Stimulated activated CD8-positive, alpha-beta memory T cell treated with anti-CD3 and anti-CD28 coated beads, Interleukin-4, amount 100 ng/mL, for 48 hours (primary cell): Measurements from ENCODE around the gene ELFN2.

ENCODE experiments used
- DNase-seq: peaks from one replicate; pipeline ENCODE4 v3.0.0-alpha.2; 2020

Gene ELFN2

DNA sequence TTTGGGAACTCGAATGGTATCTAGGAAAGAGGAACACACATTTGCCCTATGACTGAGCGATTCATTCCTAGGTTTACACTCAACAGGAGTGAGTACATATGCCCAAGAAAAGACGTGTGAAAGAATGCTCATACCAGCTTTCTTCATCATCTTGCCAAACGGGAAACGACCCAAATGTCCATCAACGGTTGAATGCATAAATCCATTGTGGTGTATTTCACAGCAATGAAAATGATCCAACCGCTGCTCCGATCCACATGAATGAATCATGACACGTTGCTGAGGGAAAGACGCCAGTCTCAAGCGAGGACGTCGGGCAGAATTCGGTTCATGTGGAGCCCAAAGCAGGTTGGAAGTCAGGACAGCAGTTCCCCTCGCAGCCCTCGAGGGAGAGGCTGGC lies 73.4 kb downstream of the ELFN2 start:
- no peak for DNase-seq

DNA sequence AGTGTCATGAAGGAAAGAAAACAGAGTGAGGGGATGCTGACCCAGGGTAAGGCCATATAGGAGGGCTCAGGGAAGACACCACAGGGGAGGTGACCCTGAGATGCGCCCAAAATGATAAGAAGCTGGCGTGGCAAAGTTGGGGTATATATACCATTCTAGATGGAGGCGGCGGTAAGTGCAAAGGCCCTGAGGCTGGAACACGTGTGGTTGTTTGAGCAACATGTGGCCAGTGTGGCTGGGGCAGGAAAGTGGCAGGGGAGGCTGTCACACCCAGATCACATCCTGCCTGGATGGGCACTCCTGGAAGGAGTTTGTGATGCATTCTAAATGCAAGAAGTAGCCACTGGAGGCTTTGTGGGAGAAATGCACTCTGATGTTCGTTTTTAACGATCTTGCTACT lies 74.8 kb downstream of the ELFN2 start:
- DNase-seq = no peak

DNA sequence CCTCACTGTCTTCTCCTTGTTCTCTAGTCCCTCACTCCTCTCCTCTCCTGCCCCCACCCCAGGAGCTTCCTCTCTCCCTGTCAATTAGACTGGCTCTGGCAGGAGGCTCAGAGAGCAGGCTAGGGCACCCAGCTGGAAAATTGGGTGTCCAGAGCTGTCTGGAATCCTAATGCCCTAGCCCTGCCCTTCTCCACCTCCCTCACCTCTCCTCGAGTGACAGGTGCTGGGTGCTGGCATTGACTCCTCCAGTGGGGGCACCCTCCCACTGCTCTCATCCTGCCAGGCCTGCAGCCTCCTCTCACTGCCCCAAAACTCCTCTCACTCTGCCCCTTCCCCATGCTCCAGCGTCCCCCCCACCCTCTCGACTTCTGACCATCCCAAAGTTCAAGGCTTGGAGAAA lies 76.0 kb downstream of the ELFN2 start:
- no peak for DNase-seq

DNA sequence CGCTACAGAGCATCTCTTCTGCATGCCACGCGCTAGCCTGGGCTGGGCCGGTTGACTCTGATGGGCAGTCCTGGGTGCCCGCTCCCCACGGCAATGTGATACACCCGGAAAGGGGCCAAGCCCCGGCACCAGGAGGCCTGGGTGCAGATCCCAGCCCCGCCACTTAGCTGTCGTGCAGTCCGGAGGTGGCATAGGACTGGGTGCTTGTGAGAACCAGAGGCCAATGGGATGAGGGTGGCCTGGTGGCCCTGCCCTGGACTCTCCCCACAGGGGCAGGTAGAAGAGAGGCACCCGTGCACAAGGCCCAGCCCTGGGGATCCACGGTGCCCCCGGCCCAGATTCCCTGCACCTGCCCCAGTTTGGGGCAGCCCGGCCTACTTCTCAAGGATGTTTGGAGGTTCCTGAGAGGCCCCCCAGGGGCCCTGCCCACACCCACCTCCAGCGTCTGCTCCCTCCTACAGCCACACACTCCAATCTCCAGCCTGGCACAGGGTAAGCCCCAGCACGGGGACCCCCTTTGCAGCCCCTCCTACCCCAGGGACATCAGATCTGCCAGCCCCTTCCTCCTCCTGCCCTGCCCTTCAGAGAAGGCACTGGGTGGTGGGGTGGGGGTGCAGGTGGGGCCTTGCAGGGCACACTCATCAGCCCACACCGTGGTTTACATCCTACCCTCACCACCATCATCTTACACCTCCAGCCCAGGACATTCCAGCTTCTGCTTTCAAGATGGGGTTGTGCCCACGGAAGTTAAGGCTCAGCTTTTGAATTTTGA lies 78.0 kb downstream of the ELFN2 start:
- no peak for DNase-seq

DNA sequence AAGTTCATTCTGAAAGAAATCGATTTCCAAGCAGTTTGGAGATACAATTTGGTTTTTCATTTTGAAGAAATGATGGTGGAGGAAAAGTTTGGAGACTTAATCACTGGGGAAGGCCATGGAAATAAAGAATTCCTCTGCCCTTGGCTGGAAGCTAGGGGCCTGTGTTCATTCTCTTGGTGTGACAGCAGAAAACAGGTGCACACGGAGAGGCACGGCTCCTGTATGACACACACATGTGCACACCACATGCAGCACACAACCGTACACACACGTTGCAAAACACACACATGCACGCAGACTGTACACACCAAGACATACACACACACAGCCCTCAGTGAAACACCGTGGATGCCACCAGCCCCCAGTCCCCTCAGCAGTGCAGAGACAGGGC lies 80.8 kb downstream of the ELFN2 start:
- no peak for DNase-seq

DNA sequence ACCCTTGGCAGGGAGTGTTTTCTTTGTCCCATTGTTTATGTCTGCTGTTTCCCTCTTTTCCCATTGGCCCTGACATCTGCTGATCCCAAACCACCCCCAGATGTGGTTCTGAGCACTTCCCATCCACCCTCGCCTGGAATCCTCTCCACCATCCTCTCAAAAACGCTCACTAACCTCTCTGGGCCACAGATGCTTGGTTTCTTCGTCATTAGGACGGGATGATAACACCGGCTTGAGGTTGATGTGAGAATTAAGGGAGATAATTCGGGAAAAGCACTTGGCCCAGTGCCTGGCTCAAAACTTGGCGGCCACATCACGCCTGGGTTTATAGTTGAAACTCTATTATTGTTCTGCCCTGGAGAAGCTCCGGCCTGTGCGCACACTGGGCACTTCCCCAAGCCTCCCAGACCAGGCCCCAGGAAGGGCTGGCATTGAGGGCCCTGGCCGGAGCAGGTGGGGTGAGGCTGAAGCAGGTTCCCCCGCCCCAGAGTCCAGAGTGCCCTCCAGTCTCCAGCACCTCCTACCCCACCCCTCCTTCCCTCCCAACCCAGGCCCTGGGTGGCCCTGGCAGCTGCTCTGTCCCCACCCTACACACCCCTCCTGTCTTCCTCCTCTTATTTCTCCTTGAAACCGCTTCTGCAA lies 81.3 kb downstream of the ELFN2 start:
- DNase-seq = no peak

DNA sequence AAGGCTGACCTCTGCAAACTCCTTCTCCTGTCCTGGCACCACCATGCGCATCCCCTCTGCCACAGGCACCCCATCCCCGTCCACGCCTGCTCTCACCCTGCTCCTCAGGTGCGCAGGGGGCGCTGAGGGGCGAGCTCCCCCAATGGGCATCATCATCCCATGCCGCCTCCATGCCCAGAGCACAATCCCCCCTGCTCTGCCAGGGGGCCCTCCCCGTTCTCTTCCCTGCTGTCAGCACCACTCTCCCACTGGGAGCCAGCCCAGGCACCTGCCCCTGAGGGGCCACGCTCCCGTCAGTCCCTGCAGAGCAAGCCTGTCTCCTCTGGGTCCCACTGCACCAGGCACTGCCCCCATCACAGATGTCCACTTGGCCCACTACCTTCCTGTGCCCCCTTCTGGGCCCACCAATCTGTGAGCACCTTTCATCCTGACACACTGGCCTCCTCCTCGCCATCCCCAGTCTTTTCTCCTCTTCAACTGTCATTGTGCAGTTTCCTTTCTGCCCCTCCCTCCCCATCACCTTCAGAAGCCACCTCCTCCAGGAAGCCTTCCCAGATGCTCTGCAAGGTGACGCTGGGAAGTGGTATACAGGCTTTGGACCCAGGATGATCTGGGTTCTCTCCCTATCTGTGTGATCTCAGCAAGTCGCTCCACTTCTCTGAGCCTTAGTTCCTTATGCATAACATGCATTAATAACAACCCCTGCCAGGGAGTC lies 82.4 kb downstream of the ELFN2 start:
- no peak for DNase-seq

DNA sequence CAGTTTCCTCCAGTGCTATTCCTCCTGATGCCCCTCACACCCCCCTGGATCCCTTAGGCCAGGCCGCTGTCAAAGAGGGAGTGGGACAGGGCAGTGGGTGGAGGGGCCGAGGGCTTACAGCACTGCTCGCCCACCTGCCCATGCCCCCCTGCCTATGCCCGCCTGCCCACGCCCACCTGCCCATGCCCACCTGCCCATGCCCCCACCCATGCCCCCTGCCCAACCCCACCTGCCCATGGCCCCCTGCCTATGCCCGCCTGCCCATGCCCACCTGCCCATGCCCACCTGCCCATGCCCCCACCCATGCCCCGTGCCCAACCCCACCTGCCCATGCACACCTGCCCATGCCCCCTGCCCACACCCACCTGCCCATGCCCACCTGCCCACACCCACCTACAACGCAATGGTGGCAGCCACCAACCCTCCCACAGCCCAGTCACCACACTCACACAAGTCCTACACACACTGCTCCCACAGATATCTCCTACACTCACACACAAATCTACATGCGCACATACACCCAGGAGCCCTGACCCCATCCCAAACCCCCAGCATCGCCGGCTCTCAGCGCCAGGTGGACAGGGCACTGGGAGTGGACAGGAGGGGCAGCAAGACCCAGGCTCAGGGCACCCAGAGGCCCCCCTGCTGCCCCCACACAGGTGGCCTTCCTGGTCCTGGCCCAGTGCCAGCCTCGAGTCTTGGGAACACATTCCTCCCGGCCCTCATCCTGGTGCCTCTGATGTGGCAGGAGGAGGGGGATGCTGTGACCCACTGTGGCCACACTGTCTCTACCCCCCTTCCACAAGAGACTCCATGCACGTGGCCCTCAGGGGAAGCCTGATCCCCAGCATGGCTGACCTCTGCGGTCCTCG lies 83.2 kb downstream of the ELFN2 start:
- no peak for DNase-seq

DNA sequence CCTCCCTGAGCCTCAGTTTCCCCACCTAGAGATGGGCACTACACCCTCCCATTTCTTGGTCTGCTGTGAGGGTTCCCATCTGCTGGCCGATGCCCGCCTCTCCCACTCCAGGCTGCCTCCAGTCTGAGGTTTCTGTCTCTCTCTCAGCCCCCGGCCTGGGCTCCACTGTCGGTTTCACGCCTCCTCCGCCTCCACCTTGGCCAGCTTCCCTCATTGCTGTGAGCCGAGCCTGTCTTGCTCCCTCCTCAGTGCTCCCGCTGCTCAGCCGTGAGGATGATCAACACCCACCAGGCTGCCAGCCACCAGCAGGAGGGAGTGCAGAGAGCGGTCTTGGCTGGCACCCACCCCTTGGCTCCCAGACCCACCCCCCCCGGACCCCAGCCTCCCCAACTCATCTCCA lies 83.9 kb downstream of the ELFN2 start:
- no peak for DNase-seq

DNA sequence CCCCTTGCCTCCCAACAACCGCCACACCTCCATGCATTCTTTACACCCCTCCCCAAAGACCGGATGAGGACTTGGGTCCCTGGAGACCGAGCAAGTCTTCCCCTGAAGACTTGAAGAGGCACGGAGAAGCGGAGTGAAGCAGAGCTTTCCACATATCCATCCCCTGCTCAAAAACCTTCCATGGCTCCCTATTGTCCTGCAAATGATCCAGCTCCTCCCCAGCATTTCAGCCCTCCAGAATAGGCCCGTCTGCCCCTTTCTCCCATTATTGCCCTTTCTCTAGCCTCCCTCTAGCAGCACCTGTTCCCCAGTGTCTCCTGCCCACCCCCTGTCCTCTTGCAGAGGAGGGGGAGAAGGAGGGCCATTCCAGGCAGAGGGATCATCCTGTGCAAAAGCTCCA lies 85.2 kb downstream of the ELFN2 start:
- no peak for DNase-seq

DNA sequence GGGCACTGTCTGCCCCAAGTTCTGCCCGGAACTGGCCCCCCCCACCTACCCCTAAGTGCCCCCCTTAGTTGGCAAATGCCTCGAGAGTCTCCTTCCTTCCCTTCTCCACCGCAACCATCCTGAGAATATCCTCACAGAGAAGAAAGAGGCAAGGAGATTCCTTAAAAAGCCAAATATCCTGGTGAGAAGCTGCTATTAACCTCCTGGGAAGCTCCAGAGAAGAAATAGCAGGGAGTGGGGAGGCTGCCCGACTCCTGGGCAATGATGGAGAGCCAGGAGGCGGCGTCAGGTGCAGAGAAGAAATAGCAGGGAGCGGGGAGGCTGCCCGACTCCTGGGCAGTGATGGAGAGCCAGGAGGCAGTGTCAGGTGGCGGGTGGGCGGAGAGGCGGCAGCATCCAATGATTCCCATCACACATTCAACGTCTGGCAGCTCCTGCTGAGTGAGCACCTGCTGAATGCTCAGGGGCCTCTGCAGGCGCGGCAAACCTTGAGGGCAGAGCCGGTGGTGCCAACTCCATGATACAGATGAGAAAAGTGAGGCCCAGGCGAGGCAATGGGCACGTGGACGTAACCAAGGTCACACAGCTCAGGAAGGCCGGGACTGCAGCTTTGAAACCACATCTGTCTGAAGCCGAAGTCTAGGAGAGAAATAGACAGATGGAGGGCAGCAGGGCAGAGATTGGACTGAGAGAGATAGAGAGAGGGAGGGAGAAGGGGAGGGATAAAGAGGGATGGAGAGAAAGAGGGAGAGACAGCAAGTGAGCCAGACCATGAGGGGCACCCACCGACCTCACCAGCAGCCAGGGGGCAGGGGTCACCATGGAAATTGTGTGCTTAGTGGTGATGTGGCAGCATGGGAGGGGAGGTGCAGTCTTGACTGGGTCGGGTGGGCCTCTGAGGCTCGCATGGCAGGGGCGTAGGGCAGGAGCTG lies 86.7 kb downstream of the ELFN2 start:
- no peak for DNase-seq

DNA sequence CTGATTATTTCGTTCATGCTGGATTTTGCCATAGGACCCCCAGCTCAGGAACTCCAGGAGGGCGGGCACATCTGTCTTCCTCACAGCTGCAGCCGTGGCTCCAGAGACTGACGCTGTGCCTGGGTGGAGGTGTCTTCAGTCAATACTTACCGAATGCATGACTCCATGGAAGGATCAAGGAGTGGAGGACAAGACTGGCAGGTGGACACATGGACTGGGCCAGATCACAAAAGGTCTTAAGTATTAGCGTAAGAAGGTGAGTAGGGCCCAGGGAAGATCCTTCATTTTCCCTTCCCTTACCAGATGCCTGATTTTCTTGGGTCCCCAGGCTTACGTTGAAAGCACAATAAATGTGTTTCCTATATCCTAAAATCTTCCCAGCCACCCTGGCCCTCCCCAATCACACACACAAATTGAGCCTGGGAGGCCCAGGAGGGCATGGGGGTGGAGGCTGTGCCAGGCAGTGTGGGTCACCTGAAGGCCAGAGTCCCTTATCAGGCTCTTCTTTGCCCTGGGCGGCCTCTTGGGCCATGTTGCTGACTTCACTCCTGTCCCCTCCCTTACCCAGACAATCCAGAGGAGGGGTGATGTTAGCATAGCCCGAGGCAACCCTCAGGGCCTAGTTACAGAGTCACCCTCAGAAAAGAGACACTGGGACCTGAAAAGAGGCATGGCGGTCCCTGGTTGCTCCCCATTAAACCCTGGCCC lies 88.6 kb downstream of the ELFN2 start:
- no peak for DNase-seq

DNA sequence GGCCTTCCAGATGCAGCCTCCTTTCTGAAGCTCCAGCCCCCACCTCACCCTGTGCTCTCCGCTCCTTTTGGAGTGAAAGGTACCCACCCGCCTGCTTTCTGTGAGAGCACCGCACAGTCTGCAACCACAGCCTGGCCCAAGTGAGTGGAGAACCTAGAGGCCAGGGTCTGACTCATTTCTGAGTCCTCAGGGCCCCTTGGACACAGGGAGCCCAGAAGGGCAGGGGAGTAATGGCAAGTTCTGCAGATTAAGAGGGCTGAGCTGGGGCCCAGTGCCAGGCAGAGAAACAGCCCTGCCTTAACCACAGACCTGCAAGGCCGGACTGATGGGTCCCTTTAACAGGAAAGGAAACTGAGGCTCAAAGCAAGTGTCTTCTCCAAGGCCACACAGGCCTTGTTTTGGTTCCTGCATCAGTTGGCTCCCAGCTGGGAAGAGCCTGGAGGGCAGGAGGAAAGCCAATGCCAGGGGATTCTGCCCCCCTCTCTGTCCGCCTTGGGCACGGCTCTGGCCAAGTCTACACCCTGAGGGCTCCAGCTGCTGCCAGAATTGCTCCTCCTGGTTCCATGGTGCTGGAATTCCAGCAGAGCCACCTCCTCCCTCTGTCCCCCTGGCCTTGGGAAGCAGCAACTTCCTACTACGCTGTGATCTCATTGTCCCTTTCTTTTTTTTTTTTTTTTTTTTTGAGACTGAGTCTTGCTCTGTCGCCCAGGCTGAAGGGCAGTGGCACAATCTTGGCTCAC lies 89.9 kb downstream of the ELFN2 start:
- DNase-seq = no peak

DNA sequence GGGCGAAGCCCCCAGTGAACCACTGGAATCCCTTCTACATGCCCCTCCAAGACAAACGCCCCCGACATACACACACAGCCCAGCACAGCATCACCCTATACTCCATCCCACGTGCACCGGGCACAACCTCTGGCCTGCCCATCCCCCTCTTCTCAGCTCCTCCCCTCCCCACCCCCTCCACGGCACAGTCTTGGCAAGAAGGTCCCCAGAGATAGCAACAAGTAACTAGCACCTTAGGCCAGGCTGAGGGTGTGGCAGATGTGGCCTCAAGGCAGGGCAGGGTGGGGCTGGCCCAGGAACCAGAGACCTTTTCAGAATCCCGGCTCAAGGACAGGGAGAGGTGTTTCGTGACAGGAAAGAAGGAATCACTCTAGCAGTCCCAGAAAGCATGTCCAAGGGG lies 90.7 kb downstream of the ELFN2 start:
- no peak for DNase-seq

DNA sequence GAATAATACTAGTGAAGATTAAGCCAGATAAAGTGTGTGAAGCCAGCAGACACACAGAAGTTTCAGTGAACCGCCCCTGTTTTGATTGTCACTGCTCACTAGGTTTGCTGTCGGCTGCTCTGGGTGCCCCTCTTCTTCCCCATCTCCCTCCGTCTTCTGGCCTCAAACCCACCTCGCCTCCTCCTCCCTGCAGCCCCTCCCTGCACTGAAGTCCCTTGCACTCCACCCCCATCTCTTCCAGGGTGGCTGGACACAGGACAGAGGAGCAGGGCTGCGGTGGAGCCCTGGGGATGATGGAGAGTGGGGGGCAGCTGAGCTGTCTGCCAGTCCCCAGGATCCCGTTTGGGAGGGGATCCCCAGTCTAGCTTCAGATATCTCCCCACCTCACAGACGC lies 91.5 kb downstream of the ELFN2 start:
- DNase-seq = no peak

DNA sequence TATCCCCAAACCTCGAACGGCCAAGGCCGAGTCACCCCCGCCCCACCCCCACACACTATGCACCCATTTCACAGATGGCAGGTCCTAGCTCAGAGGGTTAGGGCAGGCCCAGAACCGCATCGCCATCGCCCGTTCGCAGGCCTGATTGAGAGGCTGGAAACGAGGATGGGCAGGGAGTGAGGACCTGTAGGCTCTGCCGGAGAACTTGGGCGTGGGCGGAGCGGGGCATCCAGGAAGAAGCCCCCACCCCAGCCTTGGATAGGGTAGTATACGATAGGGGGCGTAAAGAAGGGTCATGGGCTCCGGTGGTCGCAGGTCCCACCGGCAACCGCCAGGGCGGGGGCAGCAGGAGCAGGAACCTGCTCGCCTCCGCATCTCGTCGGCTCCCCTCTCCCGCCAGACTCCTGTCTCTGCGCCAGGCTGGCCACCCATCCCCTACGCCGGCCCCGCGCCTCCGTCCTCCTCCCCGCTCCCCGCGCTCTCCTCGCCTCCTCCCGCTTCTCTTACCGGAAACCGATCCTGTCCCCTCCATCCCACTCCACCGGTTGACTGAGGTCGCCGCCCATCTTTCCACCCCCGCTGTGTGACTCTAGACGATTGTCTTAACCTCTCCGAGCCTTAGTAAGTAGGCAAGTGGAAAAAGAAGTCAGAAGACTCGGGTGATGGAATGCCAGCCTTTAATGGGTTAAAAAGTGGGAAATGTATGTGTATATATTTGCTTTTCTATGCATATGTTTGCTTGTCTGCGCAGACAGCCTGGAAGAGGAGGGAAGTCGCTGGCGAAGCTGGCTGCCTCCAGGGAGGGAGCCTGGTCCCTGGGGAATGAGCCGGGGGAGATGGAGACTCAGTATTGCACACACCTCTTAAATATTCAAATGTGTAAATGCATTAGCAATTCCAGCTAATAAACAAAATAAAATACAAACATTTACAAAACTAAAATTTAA lies 92.1 kb downstream of the ELFN2 start:
- DNase-seq = no peak

DNA sequence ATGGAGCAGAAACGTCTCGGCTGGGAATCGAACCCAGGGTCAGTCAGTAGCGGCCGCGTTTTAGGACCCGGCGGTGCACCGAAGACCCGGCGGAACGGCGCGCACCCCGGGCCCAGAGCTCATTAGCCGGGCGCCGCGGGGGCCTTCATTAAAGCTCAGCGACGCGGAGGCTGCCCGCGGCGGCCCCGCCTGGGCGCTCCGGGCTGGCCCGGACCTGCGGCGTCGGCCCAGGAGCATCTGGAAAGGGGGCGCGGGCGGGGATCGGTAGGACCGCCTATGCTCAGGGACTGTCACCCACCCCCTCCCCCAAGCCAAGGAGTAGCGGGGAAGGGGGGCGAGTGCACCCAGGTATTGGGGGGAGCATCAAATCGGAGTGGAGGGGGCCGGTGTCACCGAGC lies 92.8 kb downstream of the ELFN2 start:
- DNase-seq = no peak

DNA sequence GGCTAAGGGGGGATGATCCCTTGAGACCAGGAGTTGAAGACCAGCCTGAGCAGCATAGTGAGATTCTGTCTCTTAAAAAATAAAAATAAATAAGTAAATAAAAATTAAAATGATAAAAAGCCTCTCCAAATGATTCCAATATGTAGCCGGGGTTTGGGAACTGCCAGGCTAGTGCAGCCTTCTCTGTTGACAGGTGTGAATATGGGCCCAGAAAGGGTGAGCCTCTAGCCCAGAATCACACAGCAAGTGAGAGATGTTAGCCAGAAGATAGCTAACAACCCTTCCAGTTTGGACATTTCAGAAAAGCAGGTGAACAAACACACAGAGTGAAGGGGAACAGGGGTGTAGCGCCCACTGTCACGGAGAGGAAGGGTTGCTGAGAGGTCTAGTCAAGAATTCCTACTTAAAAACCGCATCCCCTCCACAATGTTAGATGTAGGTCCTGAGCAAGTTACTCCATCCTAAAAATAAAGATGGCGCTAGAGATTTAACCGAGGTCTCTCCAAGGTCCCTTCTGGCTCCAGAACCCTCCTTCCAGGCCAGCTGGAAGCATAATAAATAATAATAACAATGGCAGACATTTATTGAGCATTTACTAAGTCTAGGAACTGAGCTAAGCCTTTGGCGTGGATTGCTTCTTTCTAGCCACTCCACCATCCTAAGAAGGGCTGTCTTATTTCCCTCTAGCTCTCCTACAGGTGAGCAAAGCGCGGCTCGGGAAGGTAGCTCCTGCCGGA lies 93.4 kb downstream of the ELFN2 start:
- DNase-seq = no peak
